DOHH2 (cell line): ENCODE data around the gene ATAD2B.

ENCODE experiments used
- EZH2phosphoT487 ChIP-seq: fragments of 200-600 bp; sonication (generic); IDR thresholded peaks from 2 replicates; pipeline ENCODE4 v1.6.1; 2017; ENCODE audit warnings: borderline replicate concordance, mild to moderate bottlenecking, antibody characterized with exemption, low read length, moderate library complexity, mixed read lengths
- TF ChIP-seq, protein P1 (sequence below): fragments of 200-600 bp; sonication (generic); IDR thresholded peaks from one replicate; pipeline ENCODE4 v1.5.1; 2014; ENCODE audit warnings: antibody characterized with exemption, mild to moderate bottlenecking, low read depth, low read length; ENCODE audit not compliant: poor library complexity, severe bottlenecking

DNA sequence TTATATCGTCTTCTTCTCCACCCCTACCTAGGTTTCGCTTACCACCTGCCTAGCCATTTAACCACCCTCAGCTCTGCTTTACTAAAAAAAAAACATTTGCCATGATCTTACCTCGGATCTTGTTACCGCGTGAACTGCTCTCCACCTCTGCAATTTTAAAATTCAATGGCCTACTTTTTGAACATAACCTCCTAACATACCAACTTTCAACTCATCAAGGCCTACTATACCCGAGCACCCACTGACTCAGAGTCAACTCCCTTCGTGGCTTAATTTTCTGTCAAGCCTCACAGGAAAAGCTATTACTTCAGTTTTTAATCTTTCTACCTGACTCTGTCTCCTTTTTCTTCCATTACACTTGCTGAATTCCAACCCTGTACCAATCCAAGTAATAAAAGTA lies 55.7 kb downstream of the ATAD2B start:
- TF ChIP-seq, protein P1, sequence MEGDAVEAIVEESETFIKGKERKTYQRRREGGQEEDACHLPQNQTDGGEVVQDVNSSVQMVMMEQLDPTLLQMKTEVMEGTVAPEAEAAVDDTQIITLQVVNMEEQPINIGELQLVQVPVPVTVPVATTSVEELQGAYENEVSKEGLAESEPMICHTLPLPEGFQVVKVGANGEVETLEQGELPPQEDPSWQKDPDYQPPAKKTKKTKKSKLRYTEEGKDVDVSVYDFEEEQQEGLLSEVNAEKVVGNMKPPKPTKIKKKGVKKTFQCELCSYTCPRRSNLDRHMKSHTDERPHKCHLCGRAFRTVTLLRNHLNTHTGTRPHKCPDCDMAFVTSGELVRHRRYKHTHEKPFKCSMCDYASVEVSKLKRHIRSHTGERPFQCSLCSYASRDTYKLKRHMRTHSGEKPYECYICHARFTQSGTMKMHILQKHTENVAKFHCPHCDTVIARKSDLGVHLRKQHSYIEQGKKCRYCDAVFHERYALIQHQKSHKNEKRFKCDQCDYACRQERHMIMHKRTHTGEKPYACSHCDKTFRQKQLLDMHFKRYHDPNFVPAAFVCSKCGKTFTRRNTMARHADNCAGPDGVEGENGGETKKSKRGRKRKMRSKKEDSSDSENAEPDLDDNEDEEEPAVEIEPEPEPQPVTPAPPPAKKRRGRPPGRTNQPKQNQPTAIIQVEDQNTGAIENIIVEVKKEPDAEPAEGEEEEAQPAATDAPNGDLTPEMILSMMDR = no peak
- TF ChIP-seq EZH2phosphoT487 = no peak
